T-helper 22 cell (primary cell): ENCODE data around the gene RNASE9.
"Not testable (repeated sequence)": the region's sequence is repeated elsewhere in the genome, so short reads cannot be mapped to it uniquely, and the experiment has no call there.

ENCODE experiments used
- DNase-seq: peaks from one replicate; pipeline ENCODE4 v3.0.0-alpha.2; 2020; ENCODE audit warnings: low read depth

RNASE9 gene

GRCh38 chr14:20560961-20561360 lies at the start of gene RNASE9:
Gene RNASE9 (minus strand): TSS chr14:20561047.
- no peak for DNase-seq

- DNase-seq = peak; percentile 56
Measured at GRCh38 chr14:20610002-20610765, 49.3 kb upstream of the RNASE9 start.

- peak; percentile 44 for DNase-seq
Measured at GRCh38 chr14:20609215-20610001, 48.6 kb upstream of the RNASE9 start.

- DNase-seq = no peak
Measured at GRCh38 chr14:20608383-20609110, 47.7 kb upstream of the RNASE9 start.

- no peak for DNase-seq
Measured at GRCh38 chr14:20607617-20608016, 46.8 kb upstream of the RNASE9 start.

GRCh38 chr14:20606902-20607242 lies 46.0 kb upstream of the RNASE9 start:
- DNase-seq = no peak

- DNase-seq = no peak
Measured at GRCh38 chr14:20606190-20606901, 45.5 kb upstream of the RNASE9 start.

- no peak for DNase-seq
Measured at GRCh38 chr14:20603813-20604690, 43.2 kb upstream of the RNASE9 start.

- DNase-seq = no peak
Measured at GRCh38 chr14:20602583-20602982, 41.7 kb upstream of the RNASE9 start.

GRCh38 chr14:20601522-20601921 lies 40.7 kb upstream of the RNASE9 start:
- no peak for DNase-seq

- no peak for DNase-seq
Measured at GRCh38 chr14:20597108-20597507, 36.3 kb upstream of the RNASE9 start.

- DNase-seq = not testable (repeated sequence)
Measured at GRCh38 chr14:20595726-20596125, 34.9 kb upstream of the RNASE9 start.

- no peak for DNase-seq
Measured at GRCh38 chr14:20592574-20592973, 31.7 kb upstream of the RNASE9 start.

- no peak for DNase-seq
Measured at GRCh38 chr14:20591235-20591634, 30.4 kb upstream of the RNASE9 start, which contains the start of gene RNASE12. Gene RNASE12 (minus strand): TSS chr14:20591376. CDS start chr14:20590723, 653 bp downstream.

- DNase-seq = no peak
Measured at GRCh38 chr14:20587489-20588154, 26.8 kb upstream of the RNASE9 start, which contains the start of gene RNASE11. Gene RNASE11 (minus strand): TSS chr14:20588001.

GRCh38 chr14:20583908-20584307 lies 23.1 kb upstream of the RNASE9 start:
- DNase-seq = no peak

- DNase-seq = no peak
Measured at GRCh38 chr14:20583142-20583541, 22.3 kb upstream of the RNASE9 start.

GRCh38 chr14:20580242-20580641 lies 19.4 kb upstream of the RNASE9 start:
- no peak for DNase-seq

GRCh38 chr14:20578784-20579502 lies 18.1 kb upstream of the RNASE9 start:
- DNase-seq = no peak

- no peak for DNase-seq
Measured at GRCh38 chr14:20578325-20578724, 17.5 kb upstream of the RNASE9 start.
